GM12891 (cell line): ENCODE results near the gene ADGRB3.

ENCODE experiments used
- PAX5 ChIP-seq: IDR thresholded peaks from 2 replicates; pipeline ENCODE4 v1.6.1; 2011; ENCODE audit warnings: low read length, moderate library complexity, mild to moderate bottlenecking; ENCODE audit not compliant: insufficient read depth, severe bottlenecking
- POLR2A ChIP-seq: IDR thresholded peaks from 2 replicates; pipeline ENCODE4 v1.6.1; 2011; ENCODE audit warnings: low read depth, low read length, control low read depth
- POLR2AphosphoS5 ChIP-seq: IDR thresholded peaks from 2 replicates; pipeline ENCODE4 v1.6.1; 2011; ENCODE audit warnings: low read depth, low read length, control low read depth
- SPI1 ChIP-seq: IDR thresholded peaks from 2 replicates; pipeline ENCODE4 v1.6.1; 2011; ENCODE audit warnings: low read depth, low read length, control low read depth
- TAF1 ChIP-seq: IDR thresholded peaks from 2 replicates; pipeline ENCODE4 v1.6.1; 2011; ENCODE audit warnings: low read depth, low read length, control low read depth

GRCh38 chr6:68967549-68968300 is 332.6 kb downstream of the ADGRB3 start:
- TF ChIP-seq POLR2A (no peak), PAX5 (no peak), POLR2AphosphoS5 (no peak), SPI1 (no peak), TAF1 (no peak)
